Kidney (tissue), 14 donors: ENCODE results near the gene SMC5. TPM values are rescaled to one million over a fixed set of nuclear protein-coding genes. Genes with fewer than 3 reads are reported as not detected.

ENCODE experiments used
- DNase-seq, 5 donors: peaks; one replicate each; pipeline ENCODE4 v3.0.0-alpha.2; 2013 to 2020
- FAIRE-seq: peaks from 2 replicates; lab custom pipeline; 2012; peaks lifted over from hg19 to GRCh38; lab: Jason Lieb, UNC
- H3K27ac ChIP-seq, 2 donors: one replicate each; pipeline ENCODE4 v1.7.0; 2013; ENCODE audit warnings: low read depth in 2 of 2, low read length in 2 of 2, inconsistent platforms in 1 of 2
- H3K27me3 ChIP-seq: one replicate; pipeline ENCODE4 v1.7.1; 2013; ENCODE audit warnings: low read length, inconsistent platforms; ENCODE audit not compliant: control insufficient read depth, insufficient read depth
- H3K36me3 ChIP-seq, 3 donors: one replicate each; pipeline versions ENCODE4 v1.7.0 to v1.7.1; 2013; ENCODE audit warnings: low read length in 3 of 3, control low read depth in 1 of 3, inconsistent platforms in 1 of 3; ENCODE audit not compliant: insufficient read depth in 3 of 3, control insufficient read depth in 2 of 3
- H3K4me1 ChIP-seq, 3 donors: one replicate each; pipeline versions ENCODE4 v1.7.0 to v1.7.1; 2013; ENCODE audit warnings: low read length in 3 of 3, inconsistent platforms in 1 of 3, low read depth in 1 of 3; ENCODE audit not compliant: control insufficient read depth in 2 of 3, insufficient read depth in 2 of 3
- H3K4me3 ChIP-seq, 3 donors: one replicate each; pipeline versions ENCODE4 v1.7.0 to v1.8.1; 2013; ENCODE audit warnings: low read length in 3 of 3, control low read depth in 1 of 3, inconsistent platforms in 1 of 3
- H3K9ac ChIP-seq, 3 donors: one replicate each; pipeline versions ENCODE4 v1.7.0 to v1.7.1; 2013; ENCODE audit warnings: low read length in 3 of 3, control low read depth in 1 of 3, inconsistent platforms in 1 of 3
- H3K9me3 ChIP-seq, 3 donors: one replicate each; pipeline versions ENCODE4 v1.7.0 to v1.7.1; 2013; ENCODE audit warnings: low read length in 3 of 3, control low read depth in 1 of 3, inconsistent platforms in 1 of 3; ENCODE audit not compliant: control insufficient read depth in 2 of 3, insufficient read depth in 1 of 3
- CTCF ChIP-seq: IDR thresholded peaks from 3 replicates; pipeline ENCODE4 v1.5.1; 2012; ENCODE audit warnings: mild to moderate bottlenecking, moderate library complexity, borderline replicate concordance; ENCODE audit not compliant: insufficient read depth; ENCODE audit errors: extremely low read depth
- intact Hi-C: fragments of 100-400 bp; cut with DNase I; formaldehyde crosslinking; loops from one replicate; pipeline ENCODE4 v1.11.1; 2022
- polyA plus RNA-seq: library from polyadenylated mRNA; stranded (reverse); fragments of 350-450 nt; fragmentation: Illumina TruSeq; extraction: RNeasy Lipid Tissue Mini Kit (QIAGEN cat#74804); gene quantifications from one replicate; pipeline ENCODE4 v1.2.3, GENCODE V29; 2014; ENCODE audit warnings: low read depth, low replicate concordance; ENCODE audit not compliant: insufficient read depth
- total RNA-seq: library from RNA; stranded (reverse); fragmentation: NEBNext Ultra II Directional; extraction: Animal tissue kit (Norgen Biotek cat#: 25700); gene quantifications from one replicate; pipeline ENCODE4 v1.2.1, GENCODE V29; 2021
- donor health status: control.
- donor health status: control.
- donor health status: control.
- donor health status: control.
- donor health status: control.
- donor health status: DM: yes; HTN: yes; CAD: no.
- donor health status: Normal renal cell carcinoma (clear cell type).

The SMC5 gene
- total and polyA plus RNA-seq, 2 donors from 2014 or later = 5.5 to 29.6 TPM

- FAIRE-seq = no peak
- Histone ChIP-seq H3K4me3 (no peak overlapping the region), H3K36me3 (peaks cover 0 to 32% (median 14%) of the 10 kb centered on the region in 3 donors), H3K27me3 (no peaks in the 10 kb centered on the region), H3K4me1 (peaks cover 0 to 8% (median 8%) of the 10 kb centered on the region in 3 donors), H3K9ac (no peak overlapping the region), H3K9me3 (no peaks in the 10 kb centered on the region), H3K27ac (no peak overlapping the region)
- intact Hi-C loops = no loop called here
- DNase-seq = no peak
- TF ChIP-seq CTCF = no peak
These were observed 126.6 kb downstream of the SMC5 start for GRCh38 chr9:70385426-70385825.

GRCh38 chr9:70387663-70388062 is 128.9 kb downstream of the SMC5 start:
- TF ChIP-seq CTCF = no peak
- H3K36me3 ChIP-seq = peaks cover 0 to 32% (median 14%) of the 10 kb centered on the region in 3 donors
- DNase-seq (no peak), FAIRE-seq (no peak)
- intact Hi-C loops = no loop called here
- H3K9me3 ChIP-seq = no peaks in the 10 kb centered on the region
- H3K27me3 ChIP-seq = no peaks in the 10 kb centered on the region
- no peak overlapping the region for H3K4me3 ChIP-seq
- no peak overlapping the region for H3K27ac ChIP-seq
- H3K4me1 ChIP-seq = peaks cover 0 to 31% (median 21%) of the 10 kb centered on the region in 3 donors
- H3K9ac ChIP-seq = no peak overlapping the region

- H3K27me3 ChIP-seq = no peaks in the 10 kb centered on the region
- intact Hi-C loops = no loop called here
- H3K9ac ChIP-seq = no peak overlapping the region
- H3K27ac ChIP-seq = no peak overlapping the region
- H3K4me3 ChIP-seq = no peak overlapping the region
- no peaks in the 10 kb centered on the region for H3K9me3 ChIP-seq
- peaks cover 0 to 40% (median 30%) of the 10 kb centered on the region in 3 donors for H3K4me1 ChIP-seq
- DNase-seq = no peak
- TF ChIP-seq CTCF = no peak
- peaks cover 0 to 26% (median 10%) of the 10 kb centered on the region in 3 donors for H3K36me3 ChIP-seq
- no peak for FAIRE-seq
These were observed 130.4 kb downstream of the SMC5 start for GRCh38 chr9:70389188-70389587.
